GM19193 (cell line): ENCODE measurements around the gene SEZ6L2.

ENCODE experiments used
- POLR2A ChIP-seq: IDR thresholded peaks from 4 replicates; pipeline ENCODE4 v1.6.1; 2011; ENCODE audit not compliant: insufficient read depth, insufficient read length; ENCODE audit errors: extremely low read depth

Gene SEZ6L2

GRCh38 chr16:29899516-29900101 lies at the start of gene SEZ6L2:
TSS of gene SEZ6L2 (minus strand) at chr16:29899550. CDS start at chr16:29899019, 531 bp downstream.
- TF ChIP-seq POLR2A: no peak

- TF ChIP-seq POLR2A: no peak
These were observed 48.5 kb upstream of the SEZ6L2 start for GRCh38 chr16:29947897-29948296.

- TF ChIP-seq POLR2A: no peak
These were observed 44.8 kb upstream of the SEZ6L2 start for GRCh38 chr16:29943846-29944799.

- TF ChIP-seq POLR2A: no peak
These were observed 41.3 kb upstream of the SEZ6L2 start for GRCh38 chr16:29940656-29941055.

GRCh38 chr16:29927070-29927905 lies 27.9 kb upstream of the SEZ6L2 start:
- TF ChIP-seq POLR2A: no peak

- no peak for TF ChIP-seq POLR2A
These were observed 27.3 kb upstream of the SEZ6L2 start for GRCh38 chr16:29926711-29927052.

GRCh38 chr16:29925781-29926710 lies 26.7 kb upstream of the SEZ6L2 start, which contains the start of gene KCTD13:
TSS of gene KCTD13 (minus strand) at chr16:29926226. CDS start at chr16:29926033, 193 bp downstream.
- peak; percentile 90 for TF ChIP-seq POLR2A

- TF ChIP-seq POLR2A: no peak
These were observed 25.9 kb upstream of the SEZ6L2 start for GRCh38 chr16:29925105-29925756.

GRCh38 chr16:29922986-29923501 lies 23.7 kb upstream of the SEZ6L2 start:
- no peak for TF ChIP-seq POLR2A

GRCh38 chr16:29922326-29922725 lies 23.0 kb upstream of the SEZ6L2 start:
- no peak for TF ChIP-seq POLR2A

GRCh38 chr16:29921034-29921385 lies 21.7 kb upstream of the SEZ6L2 start:
- TF ChIP-seq POLR2A: no peak

GRCh38 chr16:29920288-29921033 lies 21.1 kb upstream of the SEZ6L2 start:
- no peak for TF ChIP-seq POLR2A

GRCh38 chr16:29916979-29917378 lies 17.6 kb upstream of the SEZ6L2 start:
- no peak for TF ChIP-seq POLR2A
